ENCODE results near the gene ARMC7.

GRCh38 chr17:75074532-75074931, 35.2 kb upstream of the ARMC7 start:
- TF ChIP-seq, protein P1, sequence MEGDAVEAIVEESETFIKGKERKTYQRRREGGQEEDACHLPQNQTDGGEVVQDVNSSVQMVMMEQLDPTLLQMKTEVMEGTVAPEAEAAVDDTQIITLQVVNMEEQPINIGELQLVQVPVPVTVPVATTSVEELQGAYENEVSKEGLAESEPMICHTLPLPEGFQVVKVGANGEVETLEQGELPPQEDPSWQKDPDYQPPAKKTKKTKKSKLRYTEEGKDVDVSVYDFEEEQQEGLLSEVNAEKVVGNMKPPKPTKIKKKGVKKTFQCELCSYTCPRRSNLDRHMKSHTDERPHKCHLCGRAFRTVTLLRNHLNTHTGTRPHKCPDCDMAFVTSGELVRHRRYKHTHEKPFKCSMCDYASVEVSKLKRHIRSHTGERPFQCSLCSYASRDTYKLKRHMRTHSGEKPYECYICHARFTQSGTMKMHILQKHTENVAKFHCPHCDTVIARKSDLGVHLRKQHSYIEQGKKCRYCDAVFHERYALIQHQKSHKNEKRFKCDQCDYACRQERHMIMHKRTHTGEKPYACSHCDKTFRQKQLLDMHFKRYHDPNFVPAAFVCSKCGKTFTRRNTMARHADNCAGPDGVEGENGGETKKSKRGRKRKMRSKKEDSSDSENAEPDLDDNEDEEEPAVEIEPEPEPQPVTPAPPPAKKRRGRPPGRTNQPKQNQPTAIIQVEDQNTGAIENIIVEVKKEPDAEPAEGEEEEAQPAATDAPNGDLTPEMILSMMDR (conservative IDR thresholded peaks at IDR 0.05; ENCODE audit: low read depth, low read length): no peak
- TF ChIP-seq RFX5 (IDR thresholded peaks at IDR 0.05; ENCODE audit: low read depth, low read length): no peak
- TF ChIP-seq POLR2A (IDR thresholded peaks at IDR 0.05; ENCODE audit: low read depth, low read length): no peak
- no peak for TF ChIP-seq BHLHE40 (IDR thresholded peaks at IDR 0.05; ENCODE audit: low read depth, low read length)
- no peak for TF ChIP-seq MAZ (IDR thresholded peaks at IDR 0.05; ENCODE audit: borderline replicate concordance, low read depth, low read length)
- no peak for TF ChIP-seq CEBPB (IDR thresholded peaks at IDR 0.05; ENCODE audit: low read depth, low read length)
- no peak for TF ChIP-seq RAD21 (IDR thresholded peaks at IDR 0.05; ENCODE audit: low read length)
- no peak for TF ChIP-seq SMC3 (IDR thresholded peaks at IDR 0.05; ENCODE audit: low read depth, low read length)
- TF ChIP-seq RCOR1 (IDR thresholded peaks at IDR 0.05; ENCODE audit: insufficient replicate concordance, low read length): no peak
- no peak for TF ChIP-seq MAFK (IDR thresholded peaks at IDR 0.05; ENCODE audit: low read depth, low read length)
- TF ChIP-seq, protein P2, sequence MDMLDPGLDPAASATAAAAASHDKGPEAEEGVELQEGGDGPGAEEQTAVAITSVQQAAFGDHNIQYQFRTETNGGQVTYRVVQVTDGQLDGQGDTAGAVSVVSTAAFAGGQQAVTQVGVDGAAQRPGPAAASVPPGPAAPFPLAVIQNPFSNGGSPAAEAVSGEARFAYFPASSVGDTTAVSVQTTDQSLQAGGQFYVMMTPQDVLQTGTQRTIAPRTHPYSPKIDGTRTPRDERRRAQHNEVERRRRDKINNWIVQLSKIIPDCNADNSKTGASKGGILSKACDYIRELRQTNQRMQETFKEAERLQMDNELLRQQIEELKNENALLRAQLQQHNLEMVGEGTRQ (IDR thresholded peaks at IDR 0.05; ENCODE audit: low read depth, low read length): no peak
